ENCODE results near the gene ADGRF5. TPM values are rescaled to one million over a fixed set of nuclear protein-coding genes. Genes with fewer than 3 reads are reported as not detected.

Gene ADGRF5
- total and polyA plus RNA-seq, 2 donors (not counting 3 experiments of a cell fraction or from before 2014, with no cell fraction given), result 26.3 to 50.0 TPM

- Histone ChIP-seq H3K36me3 (ENCODE audit: control insufficient read depth in 2 of 2, extremely low read depth in 1 of 2, insufficient read depth in 2 of 2, low read length in 2 of 2) (no peaks in the 10 kb centered on the region), H3K9me1 (replicated peaks; ENCODE audit: control insufficient read depth, extremely low read depth, insufficient read depth, low read length) (no peaks in the 10 kb centered on the region), H3K4me3 (replicated peaks in 1 of 3; ENCODE audit: insufficient read depth in 1 of 3, low read depth in 1 of 3, low read length in 3 of 3) (no peak overlapping the region), H3K27me3 (ENCODE audit: control insufficient read depth in 2 of 2, insufficient read depth in 2 of 2, low read length in 2 of 2) (peaks cover 0 to 4% of the 10 kb centered on the region in 2 experiments), H2AFZ (ENCODE audit: low read depth, low read length) (no peak overlapping the region), H4K20me1 (replicated peaks; ENCODE audit: control insufficient read depth, extremely low read depth, insufficient read depth, low read length) (no peaks in the 10 kb centered on the region), H3K9me3 (replicated peaks; ENCODE audit: control insufficient read depth, insufficient read depth, low read length) (no peaks in the 10 kb centered on the region), H3K27ac (ENCODE audit: insufficient read depth, low read depth, low read length) (peak overlapping the region; percentile 3), H3K4me1 (ENCODE audit: control insufficient read depth, extremely low read depth, insufficient read depth, low read length) (peaks cover 17% of the 10 kb centered on the region), H3K79me2 (ENCODE audit: control insufficient read depth, insufficient read depth, low read length) (no peaks in the 10 kb centered on the region), H3K4me2 (ENCODE audit: insufficient read depth, low read length) (peak overlapping the region; percentile 41), H3K9ac (replicated peaks; ENCODE audit: extremely low read depth, insufficient read depth, low read length) (no peak overlapping the region)
- ChIA-PET POLR2A (no interaction called here), CTCF (interaction anchor here (0.9 to 2.6 kb wide), 7 partner anchors 11 to 111 kb away, joined by 3 to 14 read pairs (median 5); partner anchors contain the start of gene ADGRF5)
- peak; percentile 85 for DNase-seq (ENCODE audit: low read depth, low spot score)
- TF ChIP-seq GATA2 (IDR thresholded peaks at IDR 0.05; ENCODE audit: insufficient read depth, insufficient read length, low read depth, low read length), result peak; percentile 85
- TF ChIP-seq POLR2AphosphoS5 (IDR thresholded peaks at IDR 0.05; ENCODE audit: insufficient read depth, low read depth, low read length), result peak; percentile 90
- no peak for TF ChIP-seq EZH2 (IDR thresholded peaks at IDR 0.05; ENCODE audit: borderline replicate concordance, low read depth, low read length, severe bottlenecking)
- TF ChIP-seq MAX (IDR thresholded peaks at IDR 0.05; ENCODE audit: insufficient read depth, insufficient read length), result no peak
- TF ChIP-seq MYC (IDR thresholded peaks at IDR 0.05; ENCODE audit: low read depth, low read length), result peak; percentile 48
- TF ChIP-seq, protein P1, sequence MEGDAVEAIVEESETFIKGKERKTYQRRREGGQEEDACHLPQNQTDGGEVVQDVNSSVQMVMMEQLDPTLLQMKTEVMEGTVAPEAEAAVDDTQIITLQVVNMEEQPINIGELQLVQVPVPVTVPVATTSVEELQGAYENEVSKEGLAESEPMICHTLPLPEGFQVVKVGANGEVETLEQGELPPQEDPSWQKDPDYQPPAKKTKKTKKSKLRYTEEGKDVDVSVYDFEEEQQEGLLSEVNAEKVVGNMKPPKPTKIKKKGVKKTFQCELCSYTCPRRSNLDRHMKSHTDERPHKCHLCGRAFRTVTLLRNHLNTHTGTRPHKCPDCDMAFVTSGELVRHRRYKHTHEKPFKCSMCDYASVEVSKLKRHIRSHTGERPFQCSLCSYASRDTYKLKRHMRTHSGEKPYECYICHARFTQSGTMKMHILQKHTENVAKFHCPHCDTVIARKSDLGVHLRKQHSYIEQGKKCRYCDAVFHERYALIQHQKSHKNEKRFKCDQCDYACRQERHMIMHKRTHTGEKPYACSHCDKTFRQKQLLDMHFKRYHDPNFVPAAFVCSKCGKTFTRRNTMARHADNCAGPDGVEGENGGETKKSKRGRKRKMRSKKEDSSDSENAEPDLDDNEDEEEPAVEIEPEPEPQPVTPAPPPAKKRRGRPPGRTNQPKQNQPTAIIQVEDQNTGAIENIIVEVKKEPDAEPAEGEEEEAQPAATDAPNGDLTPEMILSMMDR (IDR thresholded peaks at IDR 0.05; ENCODE audit: extremely low read depth in 1 of 2, insufficient read depth in 1 of 2, low read depth in 1 of 2, low read length in 2 of 2), result no peak
- peak; percentile 48 for TF ChIP-seq JUN (IDR thresholded peaks at IDR 0.05; ENCODE audit: borderline replicate concordance, insufficient read depth, insufficient read length, low read depth)
- TF ChIP-seq FOS (IDR thresholded peaks at IDR 0.05; ENCODE audit: borderline replicate concordance, insufficient read depth, low read length), result peak; percentile 57
- TF ChIP-seq POLR2A (IDR thresholded peaks at IDR 0.05; ENCODE audit: low read depth, low read length), result peak; percentile 47
- peak; percentile 92 for FAIRE-seq
- no TSS peak for BruUV-seq (replicated peaks)
- dilution Hi-C loops (cut with MboI; ENCODE audit: extremely low pct_ligation_motif_present, low sequenced_read_pairs), result no loop called here
- intact Hi-C loops (cut with micrococcal nuclease), result loop anchor here (1.0 to 2.0 kb wide), 6 partner anchors 12 to 86 kb away; no protein-coding TSS in a partner anchor
Measured at GRCh38 chr6:46935687-46936086, 13.9 kb upstream of the ADGRF5 start.
